B cell (primary cell): ENCODE data around the gene ERICH6B. TPM values are rescaled to one million over a fixed set of nuclear protein-coding genes. Genes with fewer than 3 reads are reported as not detected.

Experiments used
- ATAC-seq: fragments of 200-7000 bp; cut with Tn5 transposase; one replicate; pipeline ENCODE4 v1.10.0; 2021; ENCODE audit warnings: low read depth, mild to moderate bottlenecking, moderate number of reproducible peaks, moderate library complexity
- CTCF ChIA-PET: fragments of 350-600 bp; sonication (Branson Sonifier 250); formaldehyde crosslinking; loops from one replicate; lab custom pipeline; 2021; ENCODE audit warnings: antibody characterized with exemption, inconsistent platforms; lab: Charles Lee
- POLR2A ChIA-PET: fragments of 350-600 bp; sonication (Branson Sonifier 250); formaldehyde crosslinking; loops from one replicate; lab custom pipeline; 2021; ENCODE audit warnings: antibody characterized with exemption; lab: Charles Lee
- DNase-seq: peaks from one replicate; pipeline ENCODE4 v3.0.0; 2013
- H2AFZ ChIP-seq: 2 replicates; pipeline ENCODE4 v1.6.1; 2012; ENCODE audit warnings: mild to moderate bottlenecking, low read depth, low read length; ENCODE audit not compliant: insufficient read depth, poor library complexity, severe bottlenecking
- H3K27ac ChIP-seq, 2 donors: 1 replicate in 1 of 2; 2 replicates in 1 of 2; pipeline ENCODE4 v1.5.1; 2012 to 2013; ENCODE audit warnings: low read length in 2 of 2, mild to moderate bottlenecking in 2 of 2, moderate library complexity in 1 of 2
- H3K27me3 ChIP-seq, 4 experiments: fragments of 200-600 bp in 1 of 4; sonication (generic) in 1 of 4; replicated peaks in 1 of 4; 1 replicate in 2 of 4; 2 replicates in 2 of 4; pipeline versions ENCODE4 v1.6.1 to v1.7.0; 2013 to 2016; ENCODE audit warnings: low read length in 3 of 4, mild to moderate bottlenecking in 2 of 4, mixed read lengths in 1 of 4, moderate library complexity in 1 of 4; ENCODE audit not compliant: insufficient read depth in 4 of 4, control insufficient read depth in 3 of 4; ENCODE audit errors: control extremely low read depth in 1 of 4
- H3K36me3 ChIP-seq, 2 experiments: replicated peaks in 1 of 2; 1 replicate in 1 of 2; 2 replicates in 1 of 2; pipeline versions ENCODE4 v1.6.1 to v1.7.1; 2013; ENCODE audit warnings: low read length in 1 of 2; ENCODE audit not compliant: insufficient read depth in 2 of 2, control insufficient read depth in 1 of 2; ENCODE audit errors: control extremely low read depth in 1 of 2, extremely low read depth in 1 of 2
- H3K4me1 ChIP-seq, 2 donors: fragments of 200-600 bp in 1 of 2; sonication (generic) in 1 of 2; 1 replicate in 1 of 2; 2 replicates in 1 of 2; pipeline versions ENCODE4 v1.5.1 to v1.6.1; 2013 to 2017; ENCODE audit warnings: low read length in 2 of 2; ENCODE audit not compliant: control insufficient read depth in 2 of 2, insufficient read depth in 2 of 2
- H3K4me2 ChIP-seq: replicated peaks from 2 replicates; pipeline ENCODE3; 2012; ENCODE audit warnings: mild to moderate bottlenecking, low read depth, low read length; ENCODE audit not compliant: poor library complexity, severe bottlenecking
- H3K4me3 ChIP-seq, 5 experiments: fragments of 200-600 bp in 1 of 5; sonication (generic) in 1 of 5; 1 replicate in 3 of 5; 2 replicates in 2 of 5; pipeline versions ENCODE4 v1.5.1 to v1.7.0; 2011 to 2016; ENCODE audit warnings: low read length in 4 of 5, mild to moderate bottlenecking in 4 of 5, low read depth in 2 of 5, control low read depth in 1 of 5, moderate library complexity in 1 of 5; ENCODE audit not compliant: insufficient read depth in 1 of 5; ENCODE audit errors: control extremely low read depth in 1 of 5, extremely low read depth in 1 of 5
- H3K79me2 ChIP-seq: fragments of 200-600 bp; sonication (generic); one replicate; pipeline ENCODE4 v1.6.0; 2016; ENCODE audit warnings: low read length; ENCODE audit not compliant: control insufficient read depth, insufficient read depth
- H3K9ac ChIP-seq: fragments of 200-600 bp; sonication (generic); 2 replicates; pipeline ENCODE4 v1.6.1; 2017; ENCODE audit warnings: mild to moderate bottlenecking, low read length, moderate library complexity
- H3K9me3 ChIP-seq, 3 donors: one replicate each; pipeline versions ENCODE4 v1.6.1 to v1.7.1; 2013; ENCODE audit warnings: low read length in 2 of 3; ENCODE audit not compliant: control insufficient read depth in 2 of 3, insufficient read depth in 1 of 3; ENCODE audit errors: control extremely low read depth in 1 of 3
- H4K20me1 ChIP-seq: 2 replicates; pipeline ENCODE4 v1.6.0; 2012; ENCODE audit warnings: mild to moderate bottlenecking, low read length; ENCODE audit not compliant: insufficient read depth, control insufficient read depth, poor library complexity, severe bottlenecking
- H3K27ac Mint-ChIP-seq: one replicate; pipeline ENCODE4 v1.8.0; 2021; ENCODE audit warnings: mixed read lengths
- H3K27me3 Mint-ChIP-seq: one replicate; pipeline ENCODE4 v1.8.0; 2021; ENCODE audit warnings: mixed read lengths
- H3K4me1 Mint-ChIP-seq: one replicate; pipeline ENCODE4 v1.8.0; 2021; ENCODE audit warnings: mixed read lengths
- H3K4me3 Mint-ChIP-seq: one replicate; pipeline ENCODE4 v1.8.0; 2021; ENCODE audit warnings: mixed read lengths
- H3K9me3 Mint-ChIP-seq: one replicate; pipeline ENCODE4 v1.8.0; 2022; ENCODE audit warnings: mixed read lengths; ENCODE audit not compliant: insufficient read depth
- EZH2 ChIP-seq: IDR thresholded peaks from 2 replicates; pipeline ENCODE4 v1.6.1; 2012; ENCODE audit warnings: borderline replicate concordance, low read depth, mild to moderate bottlenecking, moderate library complexity, low read length; ENCODE audit not compliant: insufficient read depth, poor library complexity, severe bottlenecking
- whole genome bisulfite sequencing: methylation state at CpG from one replicate; pipeline ENCODE4 v1.1.5; 2013; ENCODE audit warnings: missing lambda C conversion rate; ENCODE audit not compliant: insufficient coverage; 5-methylcytosine and 5-hydroxymethylcytosine counted together
- intact Hi-C: fragments of 100-400 bp; cut with micrococcal nuclease; formaldehyde crosslinking; loops from one replicate; pipeline ENCODE4 v1.10.0; 2022
- polyA plus RNA-seq: library from polyadenylated mRNA; depleted of rRNA; stranded (reverse); fragments of >200 nt; gene quantifications from 2 replicates; pipeline ENCODE4 v1.2.3, GENCODE V29; 2012
- total RNA-seq, 2 donors: library from RNA; stranded (reverse); fragments of 120-200 nt in 1 of 2; gene quantifications; 1 replicate in 1 of 2; 2 replicates in 1 of 2; pipeline versions ENCODE4 v1.2.3 to v1.2.4, GENCODE V29; 2013 to 2022
- TF ChIP-seq, protein P1 (sequence below): fragments of 200-600 bp; IDR thresholded peaks from one replicate; pipeline ENCODE4 v1.8.0; 2022; ENCODE audit warnings: antibody characterized with exemption, mild to moderate bottlenecking

Gene ERICH6B
- total and polyA plus RNA-seq, 2 donors (not counting 1 experiment from before 2014, with no cell fraction given): not detected

GRCh38 chr13:45595965-45596364 lies 19.6 kb downstream of the ERICH6B start:
- ChIA-PET POLR2A (no interaction called here), CTCF (no interaction called here)
- Histone ChIP-seq H3K4me3 (no peak overlapping the region), H3K9me3 (no peaks in the 10 kb centered on the region), H3K4me2 (no peak overlapping the region), H3K27ac (no peak overlapping the region), H3K4me1 (no peaks in the 10 kb centered on the region), H3K79me2 (no peaks in the 10 kb centered on the region), H4K20me1 (no peaks in the 10 kb centered on the region), H2AFZ (no peak overlapping the region), H3K36me3 (no peaks in the 10 kb centered on the region), H3K27me3 (no peaks in the 10 kb centered on the region), H3K9ac (no peak overlapping the region)
- H3K27me3 Mint-ChIP-seq: peaks cover 29% of the 10 kb centered on the region
- no peaks in the 10 kb centered on the region for H3K4me1 Mint-ChIP-seq
- no peak overlapping the region for H3K27ac Mint-ChIP-seq
- no peak for TF ChIP-seq EZH2
- TF ChIP-seq, protein P1, sequence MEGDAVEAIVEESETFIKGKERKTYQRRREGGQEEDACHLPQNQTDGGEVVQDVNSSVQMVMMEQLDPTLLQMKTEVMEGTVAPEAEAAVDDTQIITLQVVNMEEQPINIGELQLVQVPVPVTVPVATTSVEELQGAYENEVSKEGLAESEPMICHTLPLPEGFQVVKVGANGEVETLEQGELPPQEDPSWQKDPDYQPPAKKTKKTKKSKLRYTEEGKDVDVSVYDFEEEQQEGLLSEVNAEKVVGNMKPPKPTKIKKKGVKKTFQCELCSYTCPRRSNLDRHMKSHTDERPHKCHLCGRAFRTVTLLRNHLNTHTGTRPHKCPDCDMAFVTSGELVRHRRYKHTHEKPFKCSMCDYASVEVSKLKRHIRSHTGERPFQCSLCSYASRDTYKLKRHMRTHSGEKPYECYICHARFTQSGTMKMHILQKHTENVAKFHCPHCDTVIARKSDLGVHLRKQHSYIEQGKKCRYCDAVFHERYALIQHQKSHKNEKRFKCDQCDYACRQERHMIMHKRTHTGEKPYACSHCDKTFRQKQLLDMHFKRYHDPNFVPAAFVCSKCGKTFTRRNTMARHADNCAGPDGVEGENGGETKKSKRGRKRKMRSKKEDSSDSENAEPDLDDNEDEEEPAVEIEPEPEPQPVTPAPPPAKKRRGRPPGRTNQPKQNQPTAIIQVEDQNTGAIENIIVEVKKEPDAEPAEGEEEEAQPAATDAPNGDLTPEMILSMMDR: no peak
- intact Hi-C loops: no loop called here
- DNase-seq (no peak), ATAC-seq (no peak)
- no peaks in the 10 kb centered on the region for H3K9me3 Mint-ChIP-seq
- 64% methylated on average over 1 of the region's 2 CpGs for WGBS
- no peak overlapping the region for H3K4me3 Mint-ChIP-seq

DNA sequence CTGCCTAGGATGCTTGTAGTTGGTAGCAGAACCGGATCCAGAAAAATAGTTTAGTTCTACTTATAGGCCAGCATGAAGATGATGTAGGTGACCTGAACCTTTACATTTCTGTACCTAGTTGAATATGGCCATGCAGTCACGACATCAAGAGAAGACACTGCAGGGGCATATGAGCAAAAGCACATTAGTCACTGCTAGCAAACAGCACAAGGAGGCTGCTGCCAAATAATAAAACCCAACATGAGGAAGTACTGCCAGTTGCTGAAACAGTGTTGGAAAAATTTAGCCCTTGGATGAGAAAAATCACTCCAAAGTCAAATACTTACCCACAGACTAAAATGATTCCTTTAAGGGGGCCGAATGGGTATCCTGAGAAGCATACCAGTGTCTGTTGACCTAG lies 20.8 kb downstream of the ERICH6B start:
- intact Hi-C loops: no loop called here
- CTCF ChIA-PET: no interaction called here
- H2AFZ ChIP-seq: no peak overlapping the region

More for the DNA sequence above, 20.8 kb downstream of the ERICH6B start:
- no peak overlapping the region for H3K27ac ChIP-seq
- no peaks in the 10 kb centered on the region for H4K20me1 ChIP-seq
- H3K4me1 Mint-ChIP-seq: no peaks in the 10 kb centered on the region
- H3K4me2 ChIP-seq: no peak overlapping the region
- no peak overlapping the region for H3K27ac Mint-ChIP-seq
- ATAC-seq (no peak), DNase-seq (no peak)
- H3K4me3 Mint-ChIP-seq: no peak overlapping the region
- H3K4me3 ChIP-seq: no peak overlapping the region
- peaks cover 22% of the 10 kb centered on the region for H3K27me3 Mint-ChIP-seq
- H3K9me3 Mint-ChIP-seq: no peaks in the 10 kb centered on the region
- no peaks in the 10 kb centered on the region for H3K4me1 ChIP-seq
- no peaks in the 10 kb centered on the region for H3K36me3 ChIP-seq
- no peak overlapping the region for H3K9ac ChIP-seq
- POLR2A ChIA-PET: no interaction called here
- WGBS: 86% methylated on average over 1 of the region's 3 CpGs
- H3K27me3 ChIP-seq: no peaks in the 10 kb centered on the region
- no peak for TF ChIP-seq EZH2
- TF ChIP-seq, protein P1: no peak
- no peaks in the 10 kb centered on the region for H3K79me2 ChIP-seq
- H3K9me3 ChIP-seq: no peaks in the 10 kb centered on the region
